Panc1 (cell line): ENCODE data around the gene TMEM260.

Source experiments
- POLR2AphosphoS5 ChIP-seq: IDR thresholded peaks from 2 replicates; pipeline ENCODE4 v1.6.1; 2012; ENCODE audit warnings: mild to moderate bottlenecking, low read depth, low read length, moderate library complexity
- TF ChIP-seq, protein P1 (sequence below): fragments of 450-650 bp; IDR thresholded peaks from 2 replicates; pipeline ENCODE4 v1.5.1; 2017; ENCODE audit warnings: mild to moderate bottlenecking
- TF ChIP-seq, protein P2 (sequence below), 2 experiments: IDR thresholded peaks; 2 replicates each; pipeline ENCODE4 v1.6.1; 2011 to 2012; ENCODE audit warnings: low read depth in 2 of 2, control low read depth in 1 of 2, low read length in 1 of 2, mild to moderate bottlenecking in 1 of 2, moderate library complexity in 1 of 2; ENCODE audit not compliant: insufficient read depth in 1 of 2

- TF ChIP-seq, protein P1, sequence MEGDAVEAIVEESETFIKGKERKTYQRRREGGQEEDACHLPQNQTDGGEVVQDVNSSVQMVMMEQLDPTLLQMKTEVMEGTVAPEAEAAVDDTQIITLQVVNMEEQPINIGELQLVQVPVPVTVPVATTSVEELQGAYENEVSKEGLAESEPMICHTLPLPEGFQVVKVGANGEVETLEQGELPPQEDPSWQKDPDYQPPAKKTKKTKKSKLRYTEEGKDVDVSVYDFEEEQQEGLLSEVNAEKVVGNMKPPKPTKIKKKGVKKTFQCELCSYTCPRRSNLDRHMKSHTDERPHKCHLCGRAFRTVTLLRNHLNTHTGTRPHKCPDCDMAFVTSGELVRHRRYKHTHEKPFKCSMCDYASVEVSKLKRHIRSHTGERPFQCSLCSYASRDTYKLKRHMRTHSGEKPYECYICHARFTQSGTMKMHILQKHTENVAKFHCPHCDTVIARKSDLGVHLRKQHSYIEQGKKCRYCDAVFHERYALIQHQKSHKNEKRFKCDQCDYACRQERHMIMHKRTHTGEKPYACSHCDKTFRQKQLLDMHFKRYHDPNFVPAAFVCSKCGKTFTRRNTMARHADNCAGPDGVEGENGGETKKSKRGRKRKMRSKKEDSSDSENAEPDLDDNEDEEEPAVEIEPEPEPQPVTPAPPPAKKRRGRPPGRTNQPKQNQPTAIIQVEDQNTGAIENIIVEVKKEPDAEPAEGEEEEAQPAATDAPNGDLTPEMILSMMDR = no peak
- TF ChIP-seq, protein P2, sequence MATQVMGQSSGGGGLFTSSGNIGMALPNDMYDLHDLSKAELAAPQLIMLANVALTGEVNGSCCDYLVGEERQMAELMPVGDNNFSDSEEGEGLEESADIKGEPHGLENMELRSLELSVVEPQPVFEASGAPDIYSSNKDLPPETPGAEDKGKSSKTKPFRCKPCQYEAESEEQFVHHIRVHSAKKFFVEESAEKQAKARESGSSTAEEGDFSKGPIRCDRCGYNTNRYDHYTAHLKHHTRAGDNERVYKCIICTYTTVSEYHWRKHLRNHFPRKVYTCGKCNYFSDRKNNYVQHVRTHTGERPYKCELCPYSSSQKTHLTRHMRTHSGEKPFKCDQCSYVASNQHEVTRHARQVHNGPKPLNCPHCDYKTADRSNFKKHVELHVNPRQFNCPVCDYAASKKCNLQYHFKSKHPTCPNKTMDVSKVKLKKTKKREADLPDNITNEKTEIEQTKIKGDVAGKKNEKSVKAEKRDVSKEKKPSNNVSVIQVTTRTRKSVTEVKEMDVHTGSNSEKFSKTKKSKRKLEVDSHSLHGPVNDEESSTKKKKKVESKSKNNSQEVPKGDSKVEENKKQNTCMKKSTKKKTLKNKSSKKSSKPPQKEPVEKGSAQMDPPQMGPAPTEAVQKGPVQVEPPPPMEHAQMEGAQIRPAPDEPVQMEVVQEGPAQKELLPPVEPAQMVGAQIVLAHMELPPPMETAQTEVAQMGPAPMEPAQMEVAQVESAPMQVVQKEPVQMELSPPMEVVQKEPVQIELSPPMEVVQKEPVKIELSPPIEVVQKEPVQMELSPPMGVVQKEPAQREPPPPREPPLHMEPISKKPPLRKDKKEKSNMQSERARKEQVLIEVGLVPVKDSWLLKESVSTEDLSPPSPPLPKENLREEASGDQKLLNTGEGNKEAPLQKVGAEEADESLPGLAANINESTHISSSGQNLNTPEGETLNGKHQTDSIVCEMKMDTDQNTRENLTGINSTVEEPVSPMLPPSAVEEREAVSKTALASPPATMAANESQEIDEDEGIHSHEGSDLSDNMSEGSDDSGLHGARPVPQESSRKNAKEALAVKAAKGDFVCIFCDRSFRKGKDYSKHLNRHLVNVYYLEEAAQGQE (IDR thresholded peaks at IDR 0.05; ENCODE audit: insufficient read depth in 1 of 2, low read depth in 2 of 2, low read length in 1 of 2) = no peak
- TF ChIP-seq POLR2AphosphoS5 = no peak
Observed at GRCh38 chr14:56603648-56604047, 24.1 kb downstream of the TMEM260 start.
